ENCODE data around the gene DTNBP1. TPM values are rescaled to one million over a fixed set of nuclear protein-coding genes. Genes with fewer than 3 reads are reported as not detected.

The DTNBP1 gene
- total RNA-seq, 1 donor from 2014 or later: 11.0 TPM

- no peak for TF ChIP-seq CTCF (IDR thresholded peaks at IDR 0.05; ENCODE audit: insufficient read depth, low read length, poor library complexity, severe bottlenecking)
- no peaks in the 10 kb centered on the region for H3K27me3 ChIP-seq (ENCODE audit: control insufficient read depth, insufficient read depth, low read length)
- no peak overlapping the region for H3K4me3 ChIP-seq (ENCODE audit: low read depth, low read length)
- no peaks in the 10 kb centered on the region for H3K36me3 ChIP-seq (ENCODE audit: control insufficient read depth, insufficient read depth, low read length)
- DNase-seq (ENCODE audit: low read depth): no peak
These were observed 109.0 kb downstream of the DTNBP1 start for GRCh38 chr6:15553736-15554294.

- no peak for TF ChIP-seq CTCF (IDR thresholded peaks at IDR 0.05; ENCODE audit: insufficient read depth, low read length, poor library complexity, severe bottlenecking)
- Histone ChIP-seq H3K27me3 (ENCODE audit: control insufficient read depth, insufficient read depth, low read length) (no peaks in the 10 kb centered on the region), H3K4me3 (ENCODE audit: low read depth, low read length) (no peak overlapping the region), H3K36me3 (ENCODE audit: control insufficient read depth, insufficient read depth, low read length) (no peaks in the 10 kb centered on the region)
- DNase-seq (ENCODE audit: low read depth): no peak
These were observed 109.8 kb downstream of the DTNBP1 start for GRCh38 chr6:15553031-15553430.

DNA sequence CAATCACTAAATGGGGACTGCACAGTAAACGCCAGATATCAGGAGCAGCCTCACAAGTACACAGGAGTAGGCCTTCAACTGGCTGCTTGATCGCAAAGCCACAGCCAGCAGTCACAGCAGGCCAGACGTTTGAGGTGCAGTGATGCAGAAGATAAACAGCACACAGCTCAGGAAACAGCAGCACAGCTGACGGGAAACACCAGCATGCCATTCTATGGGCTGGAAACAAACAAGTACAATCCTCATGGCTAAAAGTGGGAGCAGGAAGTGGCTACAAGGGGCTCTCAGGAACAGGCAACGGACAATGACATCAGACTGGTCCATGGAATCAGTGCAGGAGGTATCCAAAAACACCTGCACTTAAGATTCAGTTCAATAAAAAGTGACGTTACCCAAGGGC, 111.0 kb downstream of the DTNBP1 start:
- DNase-seq (ENCODE audit: low read depth): peak; percentile 37
- no peaks in the 10 kb centered on the region for H3K36me3 ChIP-seq (ENCODE audit: control insufficient read depth, insufficient read depth, low read length)
- TF ChIP-seq CTCF (IDR thresholded peaks at IDR 0.05; ENCODE audit: insufficient read depth, low read length, poor library complexity, severe bottlenecking): no peak
- no peaks in the 10 kb centered on the region for H3K27me3 ChIP-seq (ENCODE audit: control insufficient read depth, insufficient read depth, low read length)
- no peak overlapping the region for H3K4me3 ChIP-seq (ENCODE audit: low read depth, low read length)

GRCh38 chr6:15551262-15551661, 111.6 kb downstream of the DTNBP1 start:
- no peak for DNase-seq (ENCODE audit: low read depth)
- TF ChIP-seq CTCF (IDR thresholded peaks at IDR 0.05; ENCODE audit: insufficient read depth, low read length, poor library complexity, severe bottlenecking): no peak
- Histone ChIP-seq H3K36me3 (ENCODE audit: control insufficient read depth, insufficient read depth, low read length) (no peaks in the 10 kb centered on the region), H3K27me3 (ENCODE audit: control insufficient read depth, insufficient read depth, low read length) (no peaks in the 10 kb centered on the region), H3K4me3 (ENCODE audit: low read depth, low read length) (no peak overlapping the region)

DNA sequence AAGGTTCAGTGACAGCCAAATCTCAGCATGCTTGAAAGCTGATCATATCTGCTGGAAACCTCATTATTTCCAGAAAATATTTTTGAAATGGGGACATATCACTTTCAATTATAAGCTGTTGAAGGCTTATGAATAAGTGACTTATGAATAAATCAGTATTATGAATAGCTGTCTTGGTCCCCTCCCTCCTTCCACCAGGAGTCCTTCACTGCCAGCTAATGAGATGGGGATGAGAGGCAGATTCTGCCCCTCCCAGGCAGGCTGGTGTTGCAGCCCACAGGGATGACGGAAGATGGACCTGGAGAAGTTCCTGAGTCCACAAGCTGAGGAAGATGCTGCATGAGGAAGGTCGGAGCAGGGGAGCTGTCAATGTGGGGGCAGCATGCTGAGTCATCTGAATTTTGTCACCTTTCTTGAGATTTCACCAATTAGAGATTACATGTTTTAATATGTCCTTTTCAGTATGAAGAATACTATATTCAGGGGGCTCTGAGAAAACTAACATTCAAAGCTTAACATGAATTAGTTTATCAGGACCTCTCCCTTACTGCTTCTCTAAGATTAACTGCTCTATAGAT, 112.2 kb downstream of the DTNBP1 start:
- Histone ChIP-seq H3K4me3 (ENCODE audit: low read depth, low read length) (no peak overlapping the region), H3K36me3 (ENCODE audit: control insufficient read depth, insufficient read depth, low read length) (no peaks in the 10 kb centered on the region), H3K27me3 (ENCODE audit: control insufficient read depth, insufficient read depth, low read length) (no peaks in the 10 kb centered on the region)
- TF ChIP-seq CTCF (IDR thresholded peaks at IDR 0.05; ENCODE audit: insufficient read depth, low read length, poor library complexity, severe bottlenecking): no peak
- DNase-seq (ENCODE audit: low read depth): no peak

DNA sequence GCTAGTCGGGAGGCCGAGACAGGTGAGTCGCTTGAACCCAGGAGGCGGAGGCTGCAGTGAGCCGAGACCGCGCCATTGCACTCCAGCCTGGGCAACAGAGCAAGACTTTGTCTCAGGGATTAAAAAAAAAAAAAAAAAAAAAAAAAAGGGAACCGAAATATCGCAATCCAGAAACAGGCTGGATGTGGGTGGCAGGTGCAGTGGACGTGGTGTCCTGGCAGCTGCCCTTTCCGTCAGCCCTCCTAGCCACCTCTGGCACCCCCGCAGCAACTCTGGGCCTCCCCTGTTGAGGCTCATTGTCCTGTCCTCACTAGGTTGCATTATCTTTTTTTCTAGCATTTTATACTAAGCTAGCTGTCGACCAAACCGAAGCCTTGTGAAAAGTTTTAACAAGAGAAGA, 113.5 kb downstream of the DTNBP1 start:
- Histone ChIP-seq H3K27me3 (ENCODE audit: control insufficient read depth, insufficient read depth, low read length) (no peaks in the 10 kb centered on the region), H3K36me3 (ENCODE audit: control insufficient read depth, insufficient read depth, low read length) (no peaks in the 10 kb centered on the region), H3K4me3 (ENCODE audit: low read depth, low read length) (no peak overlapping the region)
- no peak for TF ChIP-seq CTCF (IDR thresholded peaks at IDR 0.05; ENCODE audit: insufficient read depth, low read length, poor library complexity, severe bottlenecking)
- DNase-seq (ENCODE audit: low read depth): no peak

Measured in kidney epithelial cell (primary cell).